HG03196 (cell line): ENCODE results near the gene MC3R.

Experiments
- ATAC-seq: cut with Tn5 transposase; IDR thresholded peaks from one replicate; pipeline ENCODE4 v1.9.1; 2021; ENCODE audit not compliant: unreplicated experiment

Gene MC3R

DNA sequence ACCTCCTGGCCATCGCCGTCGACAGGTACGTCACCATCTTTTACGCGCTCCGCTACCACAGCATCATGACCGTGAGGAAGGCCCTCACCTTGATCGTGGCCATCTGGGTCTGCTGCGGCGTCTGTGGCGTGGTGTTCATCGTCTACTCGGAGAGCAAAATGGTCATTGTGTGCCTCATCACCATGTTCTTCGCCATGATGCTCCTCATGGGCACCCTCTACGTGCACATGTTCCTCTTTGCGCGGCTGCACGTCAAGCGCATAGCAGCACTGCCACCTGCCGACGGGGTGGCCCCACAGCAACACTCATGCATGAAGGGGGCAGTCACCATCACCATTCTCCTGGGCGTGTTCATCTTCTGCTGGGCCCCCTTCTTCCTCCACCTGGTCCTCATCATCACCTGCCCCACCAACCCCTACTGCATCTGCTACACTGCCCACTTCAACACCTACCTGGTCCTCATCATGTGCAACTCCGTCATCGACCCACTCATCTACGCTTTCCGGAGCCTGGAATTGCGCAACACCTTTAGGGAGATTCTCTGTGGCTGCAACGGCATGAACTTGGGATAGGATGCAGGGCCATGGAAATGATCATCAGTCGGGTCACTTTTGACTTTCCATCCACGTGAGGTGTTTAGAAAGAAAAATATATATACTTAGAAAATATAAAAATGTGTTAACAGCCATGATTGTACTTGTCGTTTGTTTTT is 868 bp downstream of the MC3R start:
- no peak for ATAC-seq

GRCh38 chr20:56249956-56250355 is 1.4 kb downstream of the MC3R start:
- no peak for ATAC-seq

DNA sequence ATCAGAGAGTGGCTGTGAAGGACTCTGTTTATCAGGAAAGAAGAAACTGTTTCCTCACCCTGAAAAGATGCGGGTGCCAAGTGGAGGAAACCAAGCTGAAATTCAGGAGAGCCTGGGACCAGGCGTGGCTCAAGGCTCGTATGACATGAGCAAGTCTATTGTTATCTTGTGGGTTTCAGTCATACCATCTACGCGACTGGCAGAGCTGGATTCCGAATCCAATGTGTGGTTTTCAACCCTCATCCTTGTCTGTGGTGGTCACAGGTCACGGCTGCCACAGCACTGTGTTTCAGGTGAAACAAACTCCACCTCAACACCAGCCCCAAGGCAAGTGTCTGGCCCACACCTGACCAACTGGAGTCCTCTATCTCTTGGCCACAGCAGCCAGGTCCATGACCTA is 9.1 kb downstream of the MC3R start:
- ATAC-seq: no peak

DNA sequence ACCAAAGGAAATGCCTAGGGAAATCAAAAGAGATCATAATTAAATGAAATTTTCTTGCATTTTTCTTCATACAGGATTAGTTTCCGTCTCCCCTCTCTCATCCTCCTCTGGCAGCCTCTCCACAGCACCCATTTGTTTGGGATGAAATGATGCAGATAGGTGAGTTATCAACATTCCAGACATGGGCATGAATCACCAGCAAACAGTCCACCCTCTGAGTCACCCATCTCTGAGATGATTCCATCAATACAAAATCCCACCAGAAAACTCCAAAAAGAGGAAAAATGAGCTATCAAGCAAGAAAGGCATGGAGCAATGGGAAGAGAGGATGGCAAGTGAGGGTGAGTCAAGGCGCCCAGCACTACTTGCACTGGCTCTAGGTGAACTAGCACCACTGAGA is 11.4 kb downstream of the MC3R start:
- ATAC-seq: no peak

GRCh38 chr20:56268536-56268935 is 20.0 kb downstream of the MC3R start:
- ATAC-seq: no peak

GRCh38 chr20:56271974-56272373 is 23.4 kb downstream of the MC3R start:
- no peak for ATAC-seq

DNA sequence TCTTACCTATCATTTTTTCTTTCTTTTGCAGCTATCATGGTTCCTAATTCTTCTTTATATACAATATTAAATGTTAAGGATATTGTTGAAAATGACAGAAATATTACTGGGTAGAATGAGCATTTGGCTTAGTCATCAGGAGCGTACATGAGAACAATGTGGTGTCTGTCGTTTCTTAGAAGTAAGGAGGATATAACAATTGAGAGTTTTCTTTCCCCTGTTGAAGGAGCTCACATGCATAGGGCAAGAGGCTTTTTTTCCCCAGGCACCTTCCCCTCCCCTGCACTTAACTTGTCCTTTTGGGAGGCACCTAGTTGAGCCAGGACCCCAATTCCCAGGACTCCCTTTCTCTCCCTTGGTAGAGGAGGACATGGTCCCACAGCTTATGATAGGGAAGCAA is 25.0 kb downstream of the MC3R start:
- no peak for ATAC-seq

DNA sequence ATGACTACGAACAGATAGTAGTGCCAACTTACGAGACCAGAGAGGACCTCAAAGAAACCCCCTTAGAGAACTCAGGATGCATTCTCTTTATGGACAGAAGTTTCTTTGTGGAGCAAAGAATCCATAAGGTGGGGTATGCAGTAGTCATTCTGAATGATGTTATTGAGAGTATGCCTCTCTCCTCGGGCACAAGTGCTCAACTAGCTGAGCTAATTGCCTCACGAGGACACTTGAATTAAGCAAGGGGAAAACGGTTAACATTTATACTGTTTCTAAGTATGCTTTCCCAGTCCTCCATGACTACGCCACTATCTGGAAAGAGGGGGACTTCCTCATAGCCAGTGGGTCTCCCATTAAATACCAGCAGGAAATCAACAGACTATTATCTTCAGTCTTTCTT is 25.6 kb downstream of the MC3R start:
- ATAC-seq: no peak

DNA sequence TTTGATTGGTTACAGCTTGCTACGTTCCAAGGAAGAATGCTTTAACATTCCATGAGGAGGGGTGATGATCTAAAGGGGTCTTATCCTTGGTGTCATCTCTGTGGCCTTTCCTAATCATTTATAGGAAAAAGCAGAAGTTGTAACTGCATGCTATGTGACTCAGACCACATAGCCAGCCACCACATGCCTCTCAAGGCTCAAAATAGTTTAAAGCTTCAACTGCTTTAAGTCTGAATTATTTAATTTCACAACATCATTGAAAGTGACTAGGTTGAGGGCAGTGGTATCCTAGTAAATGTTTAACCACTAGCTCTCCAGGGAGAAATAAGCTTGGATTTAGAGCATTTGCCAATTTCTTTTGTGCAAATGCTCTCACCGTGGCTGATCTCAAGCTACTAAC is 29.7 kb downstream of the MC3R start:
- ATAC-seq: no peak

DNA sequence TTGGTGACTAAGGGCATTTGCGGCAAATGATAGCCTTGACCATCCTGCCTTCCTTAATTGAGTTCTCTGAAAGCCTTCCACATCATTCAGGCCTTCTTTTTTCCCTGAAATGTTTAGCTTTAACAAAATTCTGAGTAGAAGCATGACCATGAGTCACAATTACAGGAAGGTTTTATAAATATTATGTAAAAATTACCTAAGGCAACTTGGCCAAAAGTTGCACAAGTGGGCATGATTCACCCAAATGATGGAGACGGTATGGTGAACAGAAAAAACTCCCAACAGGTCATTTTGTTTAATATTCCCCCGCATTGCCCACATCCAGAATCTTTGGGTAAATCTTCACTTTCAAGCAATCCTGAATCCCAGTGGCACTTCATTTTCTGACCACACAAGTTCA is 37.0 kb downstream of the MC3R start:
- ATAC-seq: no peak

DNA sequence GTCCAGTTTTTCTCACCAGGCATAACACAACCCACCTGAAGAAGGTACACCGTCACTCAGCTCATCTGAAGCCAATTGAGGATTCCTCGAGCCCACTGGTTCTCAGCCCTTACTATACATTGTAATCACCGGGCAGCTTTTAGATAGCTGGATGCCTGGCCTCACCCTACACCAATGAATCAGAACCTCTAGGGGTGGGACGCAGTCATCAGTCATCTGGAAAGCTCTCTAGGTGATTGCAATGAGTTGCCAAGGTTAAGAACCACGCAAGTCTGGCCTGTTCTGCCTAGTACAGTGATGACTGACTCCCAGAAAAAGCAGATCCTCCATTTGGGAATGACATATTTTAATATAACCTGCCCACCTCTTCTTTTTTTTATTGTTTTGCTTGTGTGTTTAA is 41.1 kb downstream of the MC3R start:
- ATAC-seq: no peak

GRCh38 chr20:56299362-56299761 is 50.8 kb downstream of the MC3R start:
- no peak for ATAC-seq
